ENCODE data around the gene KANSL1. TPM values are rescaled to one million over a fixed set of nuclear protein-coding genes. Genes with fewer than 3 reads are reported as not detected.
A peak's percentile ranks its signal among the peaks of the same experiment; 100 is the strongest.

The KANSL1 gene
- total RNA-seq, 4 donors from 2014 or later, result 57.7 to 91.2 (median 75.1) TPM

DNA sequence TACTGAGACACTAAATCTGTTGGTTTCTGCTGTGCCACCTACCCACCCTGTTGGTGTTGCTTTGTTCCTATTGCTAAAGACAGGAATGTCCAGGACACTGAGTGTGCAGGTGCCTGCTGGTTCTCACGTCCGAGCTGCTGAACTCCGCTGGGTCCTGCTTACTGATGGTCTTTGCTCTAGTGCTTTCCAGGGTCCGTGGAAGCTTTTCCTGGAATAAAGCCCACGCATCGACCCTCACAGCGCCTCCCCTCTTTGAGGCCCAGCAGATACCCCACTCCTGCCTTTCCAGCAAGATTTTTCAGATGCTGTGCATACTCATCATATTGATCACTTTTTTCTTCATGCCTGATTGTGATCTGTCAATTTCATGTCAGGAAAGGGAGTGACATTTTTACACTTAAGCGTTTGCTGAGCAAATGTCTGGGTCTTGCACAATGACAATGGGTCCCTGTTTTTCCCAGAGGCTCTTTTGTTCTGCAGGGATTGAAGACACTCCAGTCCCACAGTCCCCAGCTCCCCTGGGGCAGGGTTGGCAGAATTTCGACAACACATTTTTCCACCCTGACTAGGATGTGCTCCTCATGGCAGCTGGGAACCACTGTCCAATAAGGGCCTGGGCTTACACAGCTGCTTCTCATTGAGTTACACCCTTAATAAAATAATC, 179.6 kb downstream of the KANSL1 start:
- H3K27me3 ChIP-seq, result no peaks in the 10 kb centered on the region
- no peak for TF ChIP-seq EP300 (IDR thresholded peaks at IDR 0.05)
- TF ChIP-seq, protein P1, sequence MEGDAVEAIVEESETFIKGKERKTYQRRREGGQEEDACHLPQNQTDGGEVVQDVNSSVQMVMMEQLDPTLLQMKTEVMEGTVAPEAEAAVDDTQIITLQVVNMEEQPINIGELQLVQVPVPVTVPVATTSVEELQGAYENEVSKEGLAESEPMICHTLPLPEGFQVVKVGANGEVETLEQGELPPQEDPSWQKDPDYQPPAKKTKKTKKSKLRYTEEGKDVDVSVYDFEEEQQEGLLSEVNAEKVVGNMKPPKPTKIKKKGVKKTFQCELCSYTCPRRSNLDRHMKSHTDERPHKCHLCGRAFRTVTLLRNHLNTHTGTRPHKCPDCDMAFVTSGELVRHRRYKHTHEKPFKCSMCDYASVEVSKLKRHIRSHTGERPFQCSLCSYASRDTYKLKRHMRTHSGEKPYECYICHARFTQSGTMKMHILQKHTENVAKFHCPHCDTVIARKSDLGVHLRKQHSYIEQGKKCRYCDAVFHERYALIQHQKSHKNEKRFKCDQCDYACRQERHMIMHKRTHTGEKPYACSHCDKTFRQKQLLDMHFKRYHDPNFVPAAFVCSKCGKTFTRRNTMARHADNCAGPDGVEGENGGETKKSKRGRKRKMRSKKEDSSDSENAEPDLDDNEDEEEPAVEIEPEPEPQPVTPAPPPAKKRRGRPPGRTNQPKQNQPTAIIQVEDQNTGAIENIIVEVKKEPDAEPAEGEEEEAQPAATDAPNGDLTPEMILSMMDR (IDR thresholded peaks at IDR 0.05), result no peak
- no peak for TF ChIP-seq POLR2AphosphoS5 (IDR thresholded peaks at IDR 0.05)
- no peak for TF ChIP-seq POLR2A (IDR thresholded peaks at IDR 0.05)
- no peak overlapping the region for H3K27ac ChIP-seq
- WGBS, 2 donors (ENCODE audit: low coverage in 1 of 2), result 64 to 76% methylated on average over 3 to 9 of the region's 9 CpGs
- no peaks in the 10 kb centered on the region for H3K36me3 ChIP-seq
- no peaks in the 10 kb centered on the region for H3K9me3 ChIP-seq
- ATAC-seq, result peak; percentile 28
- H3K4me3 ChIP-seq, result no peak overlapping the region
- H3K4me1 ChIP-seq, result no peaks in the 10 kb centered on the region

DNA sequence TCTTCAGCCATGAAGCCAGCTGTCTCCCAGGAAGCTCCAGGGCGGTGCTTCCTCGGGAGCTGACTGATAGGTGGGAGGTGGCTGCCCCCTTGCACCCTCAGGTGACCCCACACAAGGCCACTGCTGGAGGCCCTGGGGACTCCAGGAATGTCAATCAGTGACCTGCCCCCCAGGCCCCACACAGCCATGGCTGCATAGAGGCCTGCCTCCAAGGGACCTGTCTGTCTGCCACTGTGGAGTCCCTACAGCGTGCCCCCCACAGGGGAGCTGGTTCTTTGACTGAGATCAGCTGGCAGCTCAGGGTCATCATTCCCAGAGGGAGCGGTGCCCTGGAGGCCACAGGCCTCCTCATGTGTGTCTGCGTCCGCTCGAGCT, 180.1 kb downstream of the KANSL1 start:
- ATAC-seq, result no peak
- no peak overlapping the region for H3K4me3 ChIP-seq
- H3K27ac ChIP-seq, result no peak overlapping the region
- no peaks in the 10 kb centered on the region for H3K36me3 ChIP-seq
- no peaks in the 10 kb centered on the region for H3K27me3 ChIP-seq
- 60 to 85% methylated on average over 1 to 4 of the region's 7 CpGs for WGBS, 2 donors (ENCODE audit: low coverage in 1 of 2)
- no peaks in the 10 kb centered on the region for H3K4me1 ChIP-seq
- TF ChIP-seq, protein P1 (IDR thresholded peaks at IDR 0.05), result no peak
- no peak for TF ChIP-seq POLR2AphosphoS5 (IDR thresholded peaks at IDR 0.05)
- TF ChIP-seq EP300 (IDR thresholded peaks at IDR 0.05), result no peak
- no peak for TF ChIP-seq POLR2A (IDR thresholded peaks at IDR 0.05)
- no peaks in the 10 kb centered on the region for H3K9me3 ChIP-seq

DNA sequence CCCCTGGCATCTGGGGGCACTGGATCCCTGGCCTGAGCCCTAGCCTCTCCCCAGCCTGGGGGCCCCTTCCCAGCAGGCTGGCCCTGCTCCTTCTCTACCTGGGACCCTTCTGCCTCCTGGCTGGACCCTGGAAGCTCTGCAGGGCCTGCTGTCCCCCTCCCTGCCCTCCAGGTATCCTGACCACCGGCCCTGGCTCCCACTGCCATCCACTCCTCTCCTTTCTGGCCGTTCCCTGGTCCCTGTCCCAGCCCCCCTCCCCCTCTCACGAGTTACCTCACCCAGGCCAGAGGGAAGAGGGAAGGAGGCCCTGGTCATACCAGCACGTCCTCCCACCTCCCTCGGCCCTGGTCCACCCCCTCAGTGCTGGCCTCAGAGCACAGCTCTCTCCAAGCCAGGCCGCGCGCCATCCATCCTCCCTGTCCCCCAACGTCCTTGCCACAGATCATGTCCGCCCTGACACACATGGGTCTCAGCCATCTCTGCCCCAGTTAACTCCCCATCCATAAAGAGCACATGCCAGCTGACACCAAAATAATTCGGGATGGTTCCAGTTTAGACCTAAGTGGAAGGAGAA, 180.6 kb downstream of the KANSL1 start:
- ATAC-seq, result no peak
- H3K4me1 ChIP-seq, result no peaks in the 10 kb centered on the region
- TF ChIP-seq POLR2AphosphoS5 (IDR thresholded peaks at IDR 0.05) (no peak), POLR2A (IDR thresholded peaks at IDR 0.05) (no peak), EP300 (IDR thresholded peaks at IDR 0.05) (no peak)
- TF ChIP-seq, protein P1 (IDR thresholded peaks at IDR 0.05), result no peak
- no peaks in the 10 kb centered on the region for H3K36me3 ChIP-seq
- no peak overlapping the region for H3K27ac ChIP-seq
- H3K4me3 ChIP-seq, result no peak overlapping the region
- no peaks in the 10 kb centered on the region for H3K9me3 ChIP-seq
- H3K27me3 ChIP-seq, result no peaks in the 10 kb centered on the region
- 74 to 90% methylated on average over 4 to 5 of the region's 11 CpGs for WGBS, 2 donors (ENCODE audit: low coverage in 1 of 2)

DNA sequence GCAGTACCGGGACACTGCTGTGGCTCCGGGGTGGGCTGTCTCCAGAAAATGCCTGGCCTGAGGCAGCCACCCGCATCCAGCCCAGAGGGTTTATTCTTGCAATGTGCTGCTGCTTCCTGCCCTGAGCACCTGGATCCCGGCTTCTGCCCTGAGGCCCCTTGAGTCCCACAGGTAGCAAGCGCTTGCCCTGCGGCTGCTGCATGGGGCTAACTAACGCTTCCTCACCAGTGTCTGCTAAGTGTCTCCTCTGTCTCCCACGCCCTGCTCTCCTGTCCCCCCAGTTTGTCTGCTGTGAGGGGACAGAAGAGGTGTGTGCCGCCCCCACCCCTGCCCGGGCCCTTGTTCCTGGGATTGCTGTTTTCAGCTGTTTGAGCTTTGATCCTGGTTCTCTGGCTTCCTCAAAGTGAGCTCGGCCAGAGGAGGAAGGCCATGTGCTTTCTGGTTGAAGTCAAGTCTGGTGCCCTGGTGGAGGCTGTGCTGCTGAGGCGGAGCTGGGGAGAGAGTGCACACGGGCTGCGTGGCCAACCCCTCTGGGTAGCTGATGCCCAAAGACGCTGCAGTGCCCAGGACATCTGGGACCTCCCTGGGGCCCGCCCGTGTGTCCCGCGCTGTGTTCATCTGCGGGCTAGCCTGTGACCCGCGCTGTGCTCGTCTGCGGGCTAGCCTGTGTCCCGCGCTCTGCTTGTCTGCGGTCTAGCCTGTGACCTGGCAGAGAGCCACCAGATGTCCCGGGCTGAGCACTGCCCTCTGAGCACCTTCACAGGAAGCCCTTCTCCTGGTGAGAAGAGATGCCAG, 181.3 kb downstream of the KANSL1 start:
- ATAC-seq, result no peak
- H3K4me3 ChIP-seq, result no peak overlapping the region
- no peaks in the 10 kb centered on the region for H3K27me3 ChIP-seq
- no CpG with 5 or more reads among the region's 28 CpGs for WGBS, 2 donors (ENCODE audit: low coverage in 1 of 2)
- H3K27ac ChIP-seq, result no peak overlapping the region
- no peaks in the 10 kb centered on the region for H3K36me3 ChIP-seq
- H3K4me1 ChIP-seq, result no peaks in the 10 kb centered on the region
- no peaks in the 10 kb centered on the region for H3K9me3 ChIP-seq
- TF ChIP-seq EP300 (IDR thresholded peaks at IDR 0.05), result no peak
- TF ChIP-seq, protein P1 (IDR thresholded peaks at IDR 0.05), result no peak
- TF ChIP-seq POLR2AphosphoS5 (IDR thresholded peaks at IDR 0.05), result no peak
- TF ChIP-seq POLR2A (IDR thresholded peaks at IDR 0.05), result no peak

Data from gastroesophageal sphincter (tissue), 4 donors.